Measurements from ENCODE around the gene TBX4.

GRCh38 chr17:61519139-61519538 is 66.9 kb downstream of the TBX4 start:
- no peak for TF ChIP-seq CTCF (IDR thresholded peaks at IDR 0.05; ENCODE audit: low read depth, low read length, missing input control)
- TF ChIP-seq GABPA (IDR thresholded peaks at IDR 0.05 in 1 of 2, conservative IDR thresholded peaks at IDR 0.05 in 1 of 2) = no peak
- TF ChIP-seq, protein P1, sequence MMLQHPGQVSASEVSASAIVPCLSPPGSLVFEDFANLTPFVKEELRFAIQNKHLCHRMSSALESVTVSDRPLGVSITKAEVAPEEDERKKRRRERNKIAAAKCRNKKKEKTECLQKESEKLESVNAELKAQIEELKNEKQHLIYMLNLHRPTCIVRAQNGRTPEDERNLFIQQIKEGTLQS (IDR thresholded peaks at IDR 0.05) = no peak
- no peak for TF ChIP-seq REST (IDR thresholded peaks at IDR 0.05)

Measured in liver (tissue), 3 donors.